ENCODE results near the gene TFPI.

The TFPI gene

DNA sequence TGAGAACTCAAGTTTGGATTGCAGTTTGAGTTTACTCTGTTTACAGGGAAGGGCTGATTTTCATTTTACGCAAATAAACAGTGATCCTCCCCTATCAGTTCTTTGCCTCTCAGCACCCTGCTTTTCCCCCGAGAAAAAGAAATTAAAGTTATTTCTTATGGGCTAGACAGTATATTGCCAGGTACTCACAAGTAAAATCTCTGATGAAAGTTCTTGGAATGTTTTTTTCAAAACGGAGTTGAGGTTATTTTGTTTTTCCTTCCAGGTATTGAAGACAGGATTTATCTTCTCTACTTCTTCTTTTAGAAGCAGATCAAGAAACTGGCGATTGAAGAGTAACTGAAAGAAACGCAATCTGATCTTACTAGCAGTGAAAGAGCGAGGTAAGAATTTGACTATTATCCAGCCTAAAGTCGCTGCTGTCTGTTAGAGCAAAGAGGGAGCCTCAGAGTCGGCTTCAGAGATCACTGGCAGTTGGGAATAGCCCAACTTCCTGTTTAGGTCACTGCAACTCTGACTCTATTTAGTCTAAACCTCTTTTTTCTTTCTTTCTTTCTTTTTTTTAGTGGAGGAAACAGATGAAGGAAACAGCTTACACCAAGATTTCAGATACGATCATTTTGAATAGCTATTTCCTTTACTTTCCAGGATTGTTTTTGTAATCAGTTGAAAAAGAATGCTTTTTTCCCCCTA is at the start of gene TFPI:
TSS of gene TFPI (minus strand) at position 425 of the 693 bp plus-strand sequence. CDS start 50,667 bp downstream, outside the sequence.
- TF ChIP-seq, protein P1, sequence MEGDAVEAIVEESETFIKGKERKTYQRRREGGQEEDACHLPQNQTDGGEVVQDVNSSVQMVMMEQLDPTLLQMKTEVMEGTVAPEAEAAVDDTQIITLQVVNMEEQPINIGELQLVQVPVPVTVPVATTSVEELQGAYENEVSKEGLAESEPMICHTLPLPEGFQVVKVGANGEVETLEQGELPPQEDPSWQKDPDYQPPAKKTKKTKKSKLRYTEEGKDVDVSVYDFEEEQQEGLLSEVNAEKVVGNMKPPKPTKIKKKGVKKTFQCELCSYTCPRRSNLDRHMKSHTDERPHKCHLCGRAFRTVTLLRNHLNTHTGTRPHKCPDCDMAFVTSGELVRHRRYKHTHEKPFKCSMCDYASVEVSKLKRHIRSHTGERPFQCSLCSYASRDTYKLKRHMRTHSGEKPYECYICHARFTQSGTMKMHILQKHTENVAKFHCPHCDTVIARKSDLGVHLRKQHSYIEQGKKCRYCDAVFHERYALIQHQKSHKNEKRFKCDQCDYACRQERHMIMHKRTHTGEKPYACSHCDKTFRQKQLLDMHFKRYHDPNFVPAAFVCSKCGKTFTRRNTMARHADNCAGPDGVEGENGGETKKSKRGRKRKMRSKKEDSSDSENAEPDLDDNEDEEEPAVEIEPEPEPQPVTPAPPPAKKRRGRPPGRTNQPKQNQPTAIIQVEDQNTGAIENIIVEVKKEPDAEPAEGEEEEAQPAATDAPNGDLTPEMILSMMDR (IDR thresholded peaks at IDR 0.05; ENCODE audit: control extremely low read depth, extremely low read depth, low read depth, missing control alignments), result no peak
- ChIA-PET POLR2A (no interaction called here), CTCF (interaction anchor here (1.5 kb wide), 1 partner anchor 15 kb away, joined by 3 read pairs; no protein-coding TSS in a partner anchor)
- DNase-seq (ENCODE audit: extremely low spot score), result no peak

DNA sequence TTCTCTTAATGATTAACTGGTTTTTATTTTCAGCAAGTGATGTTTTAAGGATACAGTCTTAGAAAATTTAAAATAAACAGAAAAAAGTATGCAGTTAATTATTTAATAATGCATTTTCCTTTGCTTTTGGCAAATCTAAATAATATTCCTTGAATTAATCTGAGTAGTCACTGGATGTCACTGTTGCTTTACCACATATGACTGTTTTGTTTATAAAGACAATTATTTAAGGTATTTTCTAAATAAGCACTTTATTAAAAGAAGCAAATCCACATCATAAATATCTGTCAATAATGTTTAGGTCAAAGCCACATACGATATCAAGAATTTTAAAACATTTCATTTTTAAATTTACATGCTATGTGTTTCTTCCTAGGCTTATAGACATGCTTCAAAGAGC is 40.6 kb upstream of the TFPI start:
- CTCF ChIA-PET, result no interaction called here
- TF ChIP-seq, protein P1 (IDR thresholded peaks at IDR 0.05; ENCODE audit: control extremely low read depth, extremely low read depth, low read depth, missing control alignments), result no peak
- DNase-seq (ENCODE audit: extremely low spot score), result no peak
- POLR2A ChIA-PET, result no interaction called here

DNA sequence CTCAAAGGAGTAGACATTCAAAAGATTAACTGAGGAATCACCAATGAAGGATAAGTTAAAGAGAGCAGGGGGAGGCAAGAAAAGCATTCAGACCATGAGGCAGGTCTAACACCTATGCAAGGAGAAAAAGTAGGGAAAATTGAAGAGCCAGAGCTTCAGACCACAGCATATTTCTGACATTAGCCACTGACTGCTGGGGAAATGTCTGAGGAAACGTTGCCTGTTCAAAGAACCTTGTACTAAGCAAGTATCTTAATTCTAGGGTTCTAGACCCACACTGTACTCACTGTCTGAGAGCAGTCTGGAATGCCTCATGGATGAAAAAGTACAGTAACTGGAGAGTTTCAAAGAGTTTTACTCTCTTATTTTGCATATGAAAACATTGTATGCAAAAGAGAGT is 39.5 kb upstream of the TFPI start:
- ChIA-PET CTCF (interaction anchor here (1.0 to 1.1 kb wide), 2 partner anchors 12 to 25 kb away, joined by 3 to 5 read pairs; no protein-coding TSS in a partner anchor), POLR2A (no interaction called here)
- DNase-seq (ENCODE audit: extremely low spot score), result no peak
- TF ChIP-seq, protein P1 (IDR thresholded peaks at IDR 0.05; ENCODE audit: control extremely low read depth, extremely low read depth, low read depth, missing control alignments), result no peak

GRCh38 chr2:187593098-187593497 is 38.9 kb upstream of the TFPI start:
- TF ChIP-seq, protein P1 (IDR thresholded peaks at IDR 0.05; ENCODE audit: control extremely low read depth, extremely low read depth, low read depth, missing control alignments), result no peak
- DNase-seq (ENCODE audit: extremely low spot score), result no peak
- ChIA-PET CTCF (interaction anchor here (1.0 to 1.1 kb wide), 2 partner anchors 12 to 25 kb away, joined by 3 to 5 read pairs; no protein-coding TSS in a partner anchor), POLR2A (no interaction called here)

GRCh38 chr2:187590175-187590574 is 35.9 kb upstream of the TFPI start:
- TF ChIP-seq, protein P1 (IDR thresholded peaks at IDR 0.05; ENCODE audit: control extremely low read depth, extremely low read depth, low read depth, missing control alignments), result no peak
- ChIA-PET CTCF (interaction anchor here (1.4 kb wide), 1 partner anchor 9 kb away, joined by 3 read pairs; no protein-coding TSS in a partner anchor), POLR2A (no interaction called here)
- no peak for DNase-seq (ENCODE audit: extremely low spot score)

- no peak for DNase-seq (ENCODE audit: extremely low spot score)
- ChIA-PET CTCF (interaction anchor here (1.9 to 6.8 kb wide), 2 partner anchors 83 to 87 kb away, joined by 5 to 89 read pairs; no protein-coding TSS in a partner anchor), POLR2A (no interaction called here)
- TF ChIP-seq, protein P1 (IDR thresholded peaks at IDR 0.05; ENCODE audit: control extremely low read depth, extremely low read depth, low read depth, missing control alignments), result no peak
Measured at GRCh38 chr2:187586011-187586641, 31.9 kb upstream of the TFPI start.

Measured in GM10248 (cell line).